GM12865 (cell line): ENCODE data around the gene CHAT.
A peak's percentile ranks its signal among the peaks of the same experiment; 100 is the strongest.

Source experiments
- DNase-seq: peaks from one replicate; pipeline ENCODE4 v3.0.0; 2010; ENCODE audit warnings: low read depth
- H3K4me3 ChIP-seq: 2 replicates; pipeline ENCODE4 v1.5.1; 2011; ENCODE audit warnings: mild to moderate bottlenecking, low read depth, low read length, control low read depth
- CTCF ChIP-seq: IDR thresholded peaks from 2 replicates; pipeline ENCODE4 v1.5.1; 2011; ENCODE audit warnings: low read length, control low read depth, low read depth, inconsistent platforms; ENCODE audit not compliant: insufficient read depth; ENCODE audit errors: missing control alignments

CHAT gene

GRCh38 chr10:49606981-49607535, 6.8 kb upstream of the CHAT start:
- DNase-seq, result peak; percentile 73
- no peak for TF ChIP-seq CTCF
- H3K4me3 ChIP-seq, result no peak overlapping the region

GRCh38 chr10:49608166-49609005, 5.5 kb upstream of the CHAT start:
- no peak for TF ChIP-seq CTCF
- no peak for DNase-seq
- H3K4me3 ChIP-seq, result no peak overlapping the region

GRCh38 chr10:49609006-49609282, 4.9 kb upstream of the CHAT start:
- no peak for TF ChIP-seq CTCF
- H3K4me3 ChIP-seq, result no peak overlapping the region
- DNase-seq, result no peak

- no peak overlapping the region for H3K4me3 ChIP-seq
- DNase-seq, result no peak
- no peak for TF ChIP-seq CTCF
Observed at GRCh38 chr10:49609283-49610113, 4.3 kb upstream of the CHAT start.

- DNase-seq, result no peak
- no peak within 1 kb of the TSS for H3K4me3 ChIP-seq
- TF ChIP-seq CTCF, result no peak
Observed at GRCh38 chr10:49610114-49610457, 3.8 kb upstream of the CHAT start, which contains the start of gene SLC18A3. Gene SLC18A3, plus strand, starts transcription at chr10:49610310. Its CDS starts 431 bp downstream, at chr10:49610741.

- TF ChIP-seq CTCF, result no peak
- H3K4me3 ChIP-seq, result no peak overlapping the region
- DNase-seq, result no peak
Observed at GRCh38 chr10:49610458-49611165, 3.2 kb upstream of the CHAT start.
